Measurements from ENCODE around the gene SCLY. TPM values are rescaled to one million over a fixed set of nuclear protein-coding genes. Genes with fewer than 3 reads are reported as not detected.

The SCLY gene
- total RNA-seq, 1 donor from 2014 or later: 44.0 TPM

DNA sequence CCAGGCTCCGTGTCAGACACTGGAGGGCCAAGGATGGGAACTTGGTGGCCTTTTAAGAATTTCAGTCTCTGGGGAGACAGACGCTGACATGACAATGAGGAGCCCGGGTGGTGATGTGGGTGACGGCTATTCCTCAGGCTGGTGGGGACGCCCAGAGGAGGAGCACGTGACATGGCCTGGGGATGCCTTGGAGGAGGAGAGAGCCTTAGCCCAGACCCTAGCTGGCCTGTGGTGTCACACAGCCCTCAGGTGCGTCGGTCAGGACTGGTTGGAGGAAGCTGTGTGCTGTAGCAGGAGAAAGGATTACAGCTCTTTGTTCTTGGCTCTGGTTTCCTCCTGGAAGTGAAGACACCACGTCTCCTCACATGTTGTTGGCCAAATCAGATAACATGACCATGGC lies 40.0 kb upstream of the SCLY start:
- no peaks in the 10 kb centered on the region for H3K27me3 Mint-ChIP-seq (ENCODE audit: unreplicated experiment)
- no peak overlapping the region for H3K4me3 Mint-ChIP-seq (ENCODE audit: unreplicated experiment)
- no peak overlapping the region for H3K27ac Mint-ChIP-seq (ENCODE audit: unreplicated experiment)
- peaks cover 6% of the 10 kb centered on the region for H3K4me1 Mint-ChIP-seq (ENCODE audit: low read depth, unreplicated experiment)
- TF ChIP-seq, protein P1, sequence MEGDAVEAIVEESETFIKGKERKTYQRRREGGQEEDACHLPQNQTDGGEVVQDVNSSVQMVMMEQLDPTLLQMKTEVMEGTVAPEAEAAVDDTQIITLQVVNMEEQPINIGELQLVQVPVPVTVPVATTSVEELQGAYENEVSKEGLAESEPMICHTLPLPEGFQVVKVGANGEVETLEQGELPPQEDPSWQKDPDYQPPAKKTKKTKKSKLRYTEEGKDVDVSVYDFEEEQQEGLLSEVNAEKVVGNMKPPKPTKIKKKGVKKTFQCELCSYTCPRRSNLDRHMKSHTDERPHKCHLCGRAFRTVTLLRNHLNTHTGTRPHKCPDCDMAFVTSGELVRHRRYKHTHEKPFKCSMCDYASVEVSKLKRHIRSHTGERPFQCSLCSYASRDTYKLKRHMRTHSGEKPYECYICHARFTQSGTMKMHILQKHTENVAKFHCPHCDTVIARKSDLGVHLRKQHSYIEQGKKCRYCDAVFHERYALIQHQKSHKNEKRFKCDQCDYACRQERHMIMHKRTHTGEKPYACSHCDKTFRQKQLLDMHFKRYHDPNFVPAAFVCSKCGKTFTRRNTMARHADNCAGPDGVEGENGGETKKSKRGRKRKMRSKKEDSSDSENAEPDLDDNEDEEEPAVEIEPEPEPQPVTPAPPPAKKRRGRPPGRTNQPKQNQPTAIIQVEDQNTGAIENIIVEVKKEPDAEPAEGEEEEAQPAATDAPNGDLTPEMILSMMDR (IDR thresholded peaks at IDR 0.05; ENCODE audit: partially characterized antibody, unreplicated experiment): no peak
- no peaks in the 10 kb centered on the region for H3K9me3 Mint-ChIP-seq (ENCODE audit: unreplicated experiment)
- DNase-seq: no peak
- H3K36me3 Mint-ChIP-seq (ENCODE audit: unreplicated experiment): no peaks in the 10 kb centered on the region

DNA sequence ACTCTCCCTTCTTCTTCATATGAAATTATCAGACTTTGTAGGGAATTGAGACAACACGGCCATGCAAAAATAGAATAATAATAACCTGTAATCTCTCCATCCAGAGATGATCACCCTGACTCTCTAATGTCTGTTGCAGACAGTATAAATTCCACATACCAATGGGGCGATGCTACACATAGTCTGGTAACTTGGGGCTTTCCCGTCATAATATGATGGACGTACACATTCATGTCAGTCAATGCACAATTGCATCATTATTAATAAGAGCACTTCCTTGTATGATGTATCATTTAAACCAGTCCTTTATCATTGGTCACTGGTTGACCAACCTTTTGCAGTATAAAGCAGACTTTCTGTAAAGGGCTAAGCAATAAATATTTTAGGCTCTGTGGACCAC lies 39.5 kb upstream of the SCLY start:
- Mint-ChIP-seq H3K27ac (ENCODE audit: unreplicated experiment) (no peak overlapping the region), H3K4me1 (ENCODE audit: low read depth, unreplicated experiment) (peaks cover 6% of the 10 kb centered on the region), H3K4me3 (ENCODE audit: unreplicated experiment) (no peak overlapping the region), H3K27me3 (ENCODE audit: unreplicated experiment) (no peaks in the 10 kb centered on the region), H3K9me3 (ENCODE audit: unreplicated experiment) (no peaks in the 10 kb centered on the region), H3K36me3 (ENCODE audit: unreplicated experiment) (no peaks in the 10 kb centered on the region)
- DNase-seq: no peak
- TF ChIP-seq, protein P1 (IDR thresholded peaks at IDR 0.05; ENCODE audit: partially characterized antibody, unreplicated experiment): no peak

DNA sequence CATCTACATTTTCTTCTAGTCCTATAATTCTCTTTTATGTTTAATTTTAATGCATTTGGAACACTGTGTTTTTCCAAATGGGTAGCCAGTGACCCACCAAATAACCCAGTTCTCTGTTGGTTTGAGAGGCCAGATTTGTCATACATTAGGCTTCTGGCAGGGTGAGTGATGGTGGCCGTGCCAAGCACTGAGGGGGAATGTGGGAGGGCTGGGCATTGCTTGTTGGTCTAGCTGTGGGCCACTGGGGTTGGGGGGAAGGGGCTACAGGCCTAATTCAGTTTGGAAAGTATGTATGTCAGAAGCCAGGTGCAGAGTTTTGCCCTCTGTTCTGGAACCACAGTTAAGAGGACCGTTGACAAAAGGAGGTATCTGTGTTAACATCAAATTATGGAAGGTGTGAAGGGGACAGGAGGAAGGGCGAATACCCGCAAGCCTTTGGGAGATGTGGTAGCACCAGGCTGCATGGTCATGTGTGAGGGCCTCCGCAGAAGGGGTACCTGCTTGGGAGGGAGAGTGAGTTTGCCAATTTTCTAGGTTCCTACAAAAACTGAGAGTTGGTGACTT lies 38.1 kb upstream of the SCLY start:
- Mint-ChIP-seq H3K4me3 (ENCODE audit: unreplicated experiment) (no peak overlapping the region), H3K9me3 (ENCODE audit: unreplicated experiment) (no peaks in the 10 kb centered on the region), H3K36me3 (ENCODE audit: unreplicated experiment) (no peaks in the 10 kb centered on the region), H3K4me1 (ENCODE audit: low read depth, unreplicated experiment) (peaks cover 6% of the 10 kb centered on the region), H3K27me3 (ENCODE audit: unreplicated experiment) (no peaks in the 10 kb centered on the region), H3K27ac (ENCODE audit: unreplicated experiment) (no peak overlapping the region)
- TF ChIP-seq, protein P1 (IDR thresholded peaks at IDR 0.05; ENCODE audit: partially characterized antibody, unreplicated experiment): no peak
- no peak for DNase-seq

DNA sequence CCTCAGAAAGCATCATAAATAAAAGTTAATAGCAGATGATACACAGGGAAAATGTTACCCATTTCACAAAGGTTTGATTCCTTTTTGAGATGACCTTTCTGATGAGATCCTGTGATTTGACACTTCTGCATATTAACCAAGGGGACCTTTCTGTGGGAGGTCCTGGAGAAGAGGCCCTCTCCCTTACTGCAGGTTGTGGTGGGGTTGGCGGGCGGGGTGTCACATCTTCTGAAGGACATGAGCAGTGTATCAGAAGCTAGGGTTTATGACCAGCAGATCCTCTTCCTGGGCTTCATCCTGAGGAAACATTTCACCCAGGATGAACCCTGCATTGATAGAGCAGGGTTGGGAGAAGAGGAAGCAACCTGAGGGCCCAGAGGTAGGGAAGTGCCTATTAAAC lies 37.2 kb upstream of the SCLY start:
- TF ChIP-seq, protein P1 (IDR thresholded peaks at IDR 0.05; ENCODE audit: partially characterized antibody, unreplicated experiment): no peak
- no peaks in the 10 kb centered on the region for H3K36me3 Mint-ChIP-seq (ENCODE audit: unreplicated experiment)
- H3K27ac Mint-ChIP-seq (ENCODE audit: unreplicated experiment): no peak overlapping the region
- peaks cover 6% of the 10 kb centered on the region for H3K4me1 Mint-ChIP-seq (ENCODE audit: low read depth, unreplicated experiment)
- H3K9me3 Mint-ChIP-seq (ENCODE audit: unreplicated experiment): no peaks in the 10 kb centered on the region
- H3K27me3 Mint-ChIP-seq (ENCODE audit: unreplicated experiment): no peaks in the 10 kb centered on the region
- DNase-seq: no peak
- H3K4me3 Mint-ChIP-seq (ENCODE audit: unreplicated experiment): no peak overlapping the region

DNA sequence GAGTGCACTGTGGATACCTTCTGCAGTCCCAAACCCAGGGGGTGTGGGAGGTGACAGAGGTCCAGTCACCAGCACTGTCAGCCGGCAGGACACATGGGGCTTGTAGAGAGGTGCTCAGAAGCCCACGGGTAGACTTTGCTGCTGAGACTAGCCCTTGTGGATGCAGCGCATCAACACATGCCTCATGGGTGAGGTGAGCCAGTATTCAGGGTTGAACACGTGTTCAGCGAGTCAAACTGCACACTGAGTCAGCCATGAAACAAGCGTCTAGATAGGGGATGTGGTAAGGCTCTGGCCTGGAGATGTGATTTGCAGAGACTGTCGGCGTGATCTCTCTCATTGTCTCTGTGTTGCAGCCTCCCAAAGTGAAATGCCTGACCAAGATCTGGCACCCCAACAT lies 35.8 kb upstream of the SCLY start:
- no peak for DNase-seq
- no peak overlapping the region for H3K27ac Mint-ChIP-seq (ENCODE audit: unreplicated experiment)
- no peaks in the 10 kb centered on the region for H3K36me3 Mint-ChIP-seq (ENCODE audit: unreplicated experiment)
- peaks cover 4% of the 10 kb centered on the region for H3K4me1 Mint-ChIP-seq (ENCODE audit: low read depth, unreplicated experiment)
- H3K27me3 Mint-ChIP-seq (ENCODE audit: unreplicated experiment): no peaks in the 10 kb centered on the region
- H3K4me3 Mint-ChIP-seq (ENCODE audit: unreplicated experiment): no peak overlapping the region
- TF ChIP-seq, protein P1 (IDR thresholded peaks at IDR 0.05; ENCODE audit: partially characterized antibody, unreplicated experiment): no peak
- peaks cover 2% of the 10 kb centered on the region for H3K9me3 Mint-ChIP-seq (ENCODE audit: unreplicated experiment)

Measured in glutamatergic neuron (in vitro differentiated cells).